Endothelial cell of hepatic sinusoid (primary cell): ENCODE data around the gene MROH7.

ENCODE experiments used
- in situ Hi-C: cut with HindIII; loops from 2 replicates; pipeline ENCODE4 v1.10.0; 2017; ENCODE audit warnings: low sequenced_read_pairs

The MROH7 gene

DNA sequence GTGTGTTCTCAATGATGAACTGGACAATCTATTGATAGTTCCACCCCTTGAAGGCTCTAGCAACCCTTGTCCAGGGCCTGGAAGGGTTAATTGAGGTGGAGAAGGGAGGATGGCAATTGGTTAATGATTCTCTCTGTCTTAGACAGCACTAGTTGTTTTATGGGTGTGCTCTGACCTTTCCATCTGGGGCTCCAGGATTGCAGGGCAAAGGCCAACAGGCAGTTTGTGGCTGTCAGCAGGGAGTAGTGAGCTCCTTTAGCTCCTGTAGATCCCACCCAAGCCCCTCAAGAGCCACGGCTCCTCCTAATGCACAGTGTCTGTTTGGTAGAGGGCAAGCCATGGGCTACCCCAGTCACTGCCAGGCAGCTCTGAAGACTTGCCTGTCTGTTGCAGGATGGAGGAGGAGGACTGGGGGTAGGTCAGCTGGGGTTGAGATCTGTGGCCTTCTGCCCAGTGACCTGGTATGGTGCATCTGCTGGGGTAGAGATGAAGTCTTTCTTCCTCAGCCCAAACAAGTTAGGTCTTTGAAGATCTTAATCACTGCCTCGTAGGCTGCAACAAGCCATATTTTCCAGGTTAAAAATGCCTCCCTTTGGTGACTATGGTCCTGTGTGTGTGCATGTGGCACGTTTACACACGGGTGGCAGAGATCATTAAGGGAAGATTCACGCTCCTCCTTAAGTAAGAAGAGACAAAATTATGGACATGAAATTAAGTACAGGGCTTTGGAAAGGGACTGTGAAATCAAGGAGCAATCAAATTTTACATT, 7.7 kb downstream of the MROH7 start:
- in situ Hi-C loops = no loop called here

DNA sequence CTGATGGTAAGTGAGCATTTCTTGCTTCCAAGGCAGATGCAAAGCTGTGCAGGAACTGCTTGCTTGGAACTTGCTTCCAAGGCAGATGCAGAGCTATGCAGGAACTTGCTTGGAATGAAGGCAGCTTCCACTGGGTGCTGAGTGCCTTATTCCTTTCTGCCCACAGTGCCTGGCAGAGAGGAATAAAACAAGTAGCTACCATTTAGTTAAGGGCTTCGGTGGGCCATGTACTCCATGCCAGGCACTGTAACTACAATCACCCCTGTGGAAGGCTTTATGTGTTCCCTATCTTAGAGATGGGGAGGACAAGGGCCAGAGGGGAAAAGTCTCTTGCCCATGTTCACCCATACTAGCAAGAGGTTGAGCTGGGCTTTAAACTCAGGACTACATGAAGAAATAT, 8.3 kb downstream of the MROH7 start:
- in situ Hi-C loops = no loop called here

DNA sequence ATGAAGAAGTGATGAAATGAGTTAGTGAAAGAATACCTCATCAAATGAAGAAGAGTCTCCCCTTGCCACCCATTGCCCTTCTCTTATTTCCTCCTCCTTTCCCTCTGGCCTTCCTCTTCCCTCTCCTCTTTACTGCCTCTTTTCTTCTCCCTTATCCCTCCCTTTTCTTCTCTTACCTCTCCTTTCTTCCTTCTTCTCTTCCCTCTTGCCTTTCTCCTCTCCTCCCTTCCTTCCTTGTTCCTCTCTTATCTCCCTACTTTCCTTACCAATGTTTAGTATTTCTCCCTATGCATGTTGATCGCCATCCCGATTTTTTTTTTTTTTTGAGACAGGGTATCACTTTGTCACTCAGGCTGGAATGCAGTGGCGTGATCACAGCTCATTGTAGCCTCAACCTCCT, 8.8 kb downstream of the MROH7 start:
- in situ Hi-C loops = no loop called here

DNA sequence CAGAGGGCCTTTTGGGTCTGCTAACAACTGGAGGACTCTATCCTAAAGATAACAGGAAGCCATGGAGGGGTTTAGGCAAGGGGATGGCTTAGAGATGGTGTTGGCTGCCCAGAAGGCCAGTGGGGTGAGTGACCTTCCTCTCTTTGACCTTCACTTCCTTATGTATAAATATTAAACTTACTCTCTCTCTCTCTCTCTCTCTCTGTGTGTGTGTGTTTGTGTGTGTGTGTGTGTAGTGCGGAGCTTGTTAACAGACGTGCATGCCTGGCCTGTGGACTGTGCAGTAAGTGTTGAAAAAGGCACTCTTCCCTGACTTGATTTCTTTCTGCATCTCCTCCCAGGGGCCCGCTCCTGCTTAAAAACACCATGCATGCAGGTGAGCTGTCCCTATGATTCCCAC, 10.0 kb downstream of the MROH7 start:
- in situ Hi-C loops = no loop called here

DNA sequence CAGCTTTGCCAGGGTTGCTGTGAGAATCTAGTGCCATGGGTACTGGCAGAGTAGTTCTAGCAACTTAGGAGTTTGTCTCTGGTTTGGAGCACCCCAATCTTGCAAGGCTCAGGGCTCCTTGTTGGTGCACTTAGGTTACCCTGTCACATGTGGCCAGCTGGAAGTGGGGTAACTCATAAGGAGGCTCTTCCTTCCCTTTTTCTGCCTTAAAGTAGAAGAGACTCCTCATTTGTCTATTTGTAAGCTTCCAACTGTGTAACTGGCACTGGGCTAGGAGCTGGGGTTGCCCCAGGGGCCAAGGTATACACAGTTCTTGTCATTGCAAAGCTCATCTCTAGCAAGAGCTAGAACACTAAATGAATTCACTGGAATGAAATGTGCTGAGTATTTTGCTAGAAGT, 10.6 kb downstream of the MROH7 start:
- in situ Hi-C loops = no loop called here

DNA sequence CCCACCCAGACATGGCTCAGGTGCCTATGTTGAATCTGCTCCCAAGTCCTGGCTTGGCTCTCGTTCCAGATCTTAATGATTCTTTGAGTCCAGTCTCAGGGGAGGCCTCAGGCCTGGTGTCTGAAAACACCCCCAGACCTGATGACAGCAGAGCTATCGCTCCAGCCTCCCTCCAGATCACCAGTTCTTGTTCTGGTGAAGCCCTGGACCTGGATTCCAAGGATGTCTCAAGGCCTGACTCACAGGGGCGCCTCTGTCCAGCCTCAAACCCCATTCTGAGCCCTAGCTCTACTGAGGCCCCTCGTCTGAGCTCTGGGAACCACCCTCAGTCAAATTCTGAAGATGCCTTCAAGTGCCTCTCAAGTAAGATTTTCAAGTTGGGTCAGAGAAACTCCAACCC, 11.4 kb downstream of the MROH7 start:
- in situ Hi-C loops = no loop called here

DNA sequence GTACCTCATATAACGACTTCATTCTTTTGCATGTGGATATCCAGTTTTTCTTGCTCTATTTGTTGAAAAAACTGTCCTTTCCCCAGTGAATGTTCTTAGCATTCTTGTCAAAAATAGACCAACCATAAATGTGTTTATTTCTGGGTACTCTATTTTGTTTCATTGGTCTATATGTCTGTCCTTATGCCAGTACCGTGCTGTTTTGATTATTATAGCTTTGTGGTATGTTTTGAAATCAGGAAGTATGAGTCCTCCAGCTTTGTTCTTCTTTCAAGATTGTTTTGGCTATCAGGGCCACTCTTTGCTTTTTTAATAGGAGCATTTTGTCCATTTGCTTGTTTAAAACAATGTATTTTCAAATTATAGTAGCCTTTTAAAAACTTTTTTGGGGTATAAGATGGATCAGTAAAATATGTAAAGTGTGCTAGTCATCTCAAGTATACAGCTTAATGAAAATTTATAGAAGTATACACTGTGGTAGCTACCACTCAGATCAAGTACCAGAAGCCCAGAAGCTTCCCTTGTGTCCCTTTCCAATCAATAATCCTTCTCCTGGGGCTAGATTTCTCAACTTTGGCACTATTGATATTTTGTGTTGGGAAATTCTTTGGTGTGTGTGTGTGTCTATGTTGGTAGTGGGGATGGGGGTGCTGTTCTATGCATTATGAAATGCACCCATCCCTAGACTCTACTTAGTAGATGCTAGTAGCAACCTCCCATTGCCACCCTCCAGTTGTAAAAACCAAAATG, 16.8 kb downstream of the MROH7 start:
- in situ Hi-C loops = no loop called here

DNA sequence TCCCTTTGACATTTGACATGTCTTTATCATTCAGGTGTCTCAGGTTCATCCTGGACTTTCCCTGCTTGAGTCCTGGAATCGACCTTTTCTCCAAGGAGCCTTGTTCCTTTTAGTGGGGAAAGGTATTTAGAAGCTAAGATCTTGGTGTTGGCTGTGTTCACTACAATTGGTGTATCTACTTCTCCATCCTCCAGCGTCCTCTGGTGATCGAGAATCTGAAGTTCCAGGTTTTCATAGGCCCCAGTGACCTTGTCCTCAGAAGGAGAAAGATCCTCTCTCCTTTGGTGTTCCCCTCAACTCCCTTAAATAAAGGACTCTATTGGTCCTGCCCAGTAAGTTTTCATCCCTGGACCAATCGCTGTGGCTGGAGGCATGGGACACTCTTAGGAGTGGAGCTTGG, 22.1 kb downstream of the MROH7 start:
- in situ Hi-C loops = no loop called here

DNA sequence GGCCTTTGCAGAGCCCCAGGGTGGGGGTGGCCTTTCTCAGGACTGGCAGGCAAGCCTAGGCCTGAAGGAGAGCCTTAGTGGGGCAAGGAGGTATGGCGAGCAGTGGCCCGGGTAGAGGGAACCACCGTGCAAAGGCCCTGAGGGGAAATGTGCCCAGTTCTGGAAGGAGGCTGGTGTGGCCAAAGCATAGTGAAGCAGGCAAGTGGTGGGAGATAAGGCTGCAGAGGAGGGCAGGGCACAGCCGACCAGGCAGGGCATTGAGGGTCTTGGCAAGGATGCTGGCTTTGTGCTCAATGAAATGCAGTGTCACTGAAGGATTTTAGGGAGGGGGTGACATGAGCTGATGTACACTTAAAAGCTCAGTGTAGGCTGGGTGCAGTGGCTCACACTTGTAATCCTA, 22.8 kb downstream of the MROH7 start:
- in situ Hi-C loops = no loop called here

DNA sequence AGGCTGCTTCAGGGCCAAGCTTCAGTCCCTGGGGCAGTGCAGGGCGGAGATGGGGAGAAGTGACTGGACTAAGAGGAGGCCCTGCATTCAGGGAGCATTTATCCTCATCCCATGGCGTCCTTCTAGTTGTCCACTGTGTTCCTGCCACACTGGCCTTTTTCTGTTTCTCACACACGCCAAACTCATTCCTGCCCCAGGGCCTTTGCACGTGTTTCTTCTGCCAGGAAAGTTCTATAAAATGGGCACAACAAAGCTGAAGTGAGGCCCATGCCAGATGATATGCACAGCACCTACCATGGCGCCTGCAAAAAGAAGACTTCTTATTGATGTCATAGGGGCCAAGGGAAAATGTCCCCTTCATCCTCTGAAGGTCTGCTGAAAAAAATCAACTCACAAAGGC, 24.3 kb downstream of the MROH7 start:
- in situ Hi-C loops = loop anchor here (5.0 kb wide), 1 partner anchor 44 kb away; the partner anchor contains the start of gene FAM151A

DNA sequence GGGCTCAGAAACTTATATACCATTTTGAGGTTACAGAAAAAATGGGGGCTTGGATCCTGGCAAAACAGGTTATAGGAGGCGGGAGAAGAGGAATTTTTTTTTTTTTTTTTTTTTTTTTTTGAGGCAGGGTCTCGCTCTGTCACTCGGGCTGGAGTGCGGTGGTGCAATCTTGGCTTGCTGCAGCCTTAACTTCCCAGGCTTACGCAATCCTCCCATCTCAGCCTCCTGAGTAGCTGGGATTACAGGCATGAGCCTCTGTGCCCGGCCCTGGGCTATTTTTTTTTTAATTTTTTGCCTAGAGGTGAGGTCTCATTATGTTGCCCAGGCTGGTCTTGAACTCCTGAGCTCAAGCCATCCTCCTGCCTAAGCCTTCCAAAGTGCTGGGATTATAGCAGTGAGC, 24.7 kb downstream of the MROH7 start:
- in situ Hi-C loops = loop anchor here (5.0 kb wide), 1 partner anchor 44 kb away; the partner anchor contains the start of gene FAM151A

DNA sequence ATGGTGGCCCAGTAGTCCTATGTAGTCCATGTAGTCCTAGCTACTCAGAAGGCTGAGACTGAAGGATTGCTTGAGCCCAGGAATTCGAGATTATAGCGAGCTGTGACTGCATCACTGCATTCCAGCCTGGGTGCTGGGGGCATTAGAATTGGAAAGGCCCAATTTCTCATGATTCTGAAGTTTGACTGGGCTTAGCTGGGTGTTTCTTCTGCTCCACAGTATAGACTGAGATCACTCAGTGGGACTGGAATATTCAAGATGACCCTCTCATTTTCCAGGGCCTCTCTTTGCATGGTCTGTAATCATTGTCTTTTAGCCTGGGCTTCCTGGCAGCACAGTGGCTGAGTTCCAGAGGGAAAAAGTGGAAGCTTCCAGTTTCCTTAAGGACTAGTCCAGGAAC, 26.2 kb downstream of the MROH7 start:
- in situ Hi-C loops = loop anchor here (5.0 kb wide), 1 partner anchor 45 kb away; the partner anchor contains the start of gene FAM151A

DNA sequence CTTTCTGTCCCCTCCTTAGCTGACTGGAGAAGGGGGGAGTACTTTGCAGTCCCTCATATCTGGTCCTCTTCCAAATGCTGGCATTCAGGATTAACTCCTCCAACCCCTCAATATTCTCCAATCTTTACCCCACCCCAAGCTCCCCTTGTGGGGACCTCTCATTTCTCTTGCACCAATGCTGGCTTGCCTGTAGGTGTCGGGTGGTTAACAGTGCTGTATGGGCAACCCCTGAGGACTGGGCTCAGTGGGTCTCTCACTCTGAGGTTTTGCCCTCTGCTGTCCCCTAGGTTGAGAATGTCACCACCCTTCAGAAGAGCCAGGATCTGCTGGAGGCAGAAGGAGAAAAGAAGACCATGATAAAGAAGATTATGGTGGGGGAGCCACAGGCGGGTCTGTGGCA, 27.0 kb downstream of the MROH7 start:
- in situ Hi-C loops = loop anchor here (5.0 kb wide), 1 partner anchor 46 kb away; the partner anchor contains the start of gene FAM151A

DNA sequence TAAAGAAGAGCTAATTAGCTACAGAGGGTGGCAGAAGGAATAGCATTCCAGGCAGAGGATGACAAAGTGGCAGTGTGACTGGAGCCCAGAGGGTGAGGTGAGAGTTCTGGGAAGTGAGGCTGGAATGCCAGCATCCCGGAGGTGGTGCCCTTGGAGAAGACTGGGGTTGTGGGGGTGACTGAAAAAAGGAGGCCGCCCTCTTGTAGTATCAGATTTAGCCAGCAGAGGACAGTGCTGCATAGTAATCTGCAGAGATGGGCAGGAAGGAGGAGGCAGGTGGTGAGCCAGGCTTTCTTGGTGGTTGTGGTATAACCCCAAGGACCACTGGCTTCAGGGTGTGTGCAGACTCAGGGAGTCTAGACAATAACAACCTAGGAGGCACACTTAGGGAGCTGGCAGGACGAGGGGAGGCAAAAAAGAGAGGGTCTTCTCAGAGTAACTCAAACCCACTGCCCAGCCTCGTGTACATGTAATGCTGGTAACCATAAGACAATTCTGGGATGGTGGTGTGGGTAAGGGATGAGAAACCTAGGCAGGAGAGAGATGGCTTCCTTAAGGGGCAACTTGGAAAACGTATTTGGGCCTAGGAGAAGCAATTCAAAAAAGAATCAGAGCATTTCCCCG, 30.5 kb downstream of the MROH7 start:
- in situ Hi-C loops = no loop called here

DNA sequence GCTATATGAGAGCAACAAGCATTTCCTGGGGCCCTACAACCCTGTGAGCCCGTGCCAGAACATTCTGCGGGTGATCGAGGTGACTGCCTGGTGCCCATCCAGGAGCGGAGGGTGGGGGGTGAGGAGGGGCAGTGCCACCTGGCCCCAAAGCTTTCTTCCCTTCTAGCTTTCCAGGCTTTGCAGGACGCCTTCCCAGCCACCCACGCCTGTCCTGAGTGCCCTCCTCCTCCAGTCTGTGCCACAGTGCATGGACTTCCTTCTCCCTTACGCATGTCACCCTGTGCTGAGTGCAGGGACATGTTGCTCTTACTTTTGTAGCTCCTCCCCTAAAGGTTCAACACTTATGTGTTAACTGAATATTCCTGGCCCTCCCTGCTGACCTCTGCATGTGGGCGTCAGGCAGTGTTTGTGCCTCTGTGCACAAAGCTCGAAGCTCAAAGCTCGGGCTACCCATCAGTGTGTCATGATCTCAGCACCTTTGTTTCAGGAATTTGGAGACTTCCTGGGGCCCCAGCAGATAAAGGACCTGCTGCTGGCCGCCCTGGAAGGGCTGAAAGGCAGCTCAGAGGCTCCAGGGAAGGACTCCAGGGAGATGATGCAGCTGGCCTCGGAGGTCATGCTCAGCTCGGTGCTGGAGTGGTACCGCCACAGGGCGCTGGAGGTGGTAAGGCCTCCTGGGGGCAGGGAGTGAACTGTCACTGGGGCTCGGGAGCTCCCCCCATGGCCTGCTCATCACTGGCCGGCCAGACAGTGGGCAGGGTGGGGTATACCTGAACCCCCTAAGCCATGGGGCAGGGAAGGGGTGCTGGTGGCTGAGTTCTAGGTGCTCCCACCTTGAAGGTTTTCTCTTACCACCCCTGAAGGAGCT, 37.4 kb downstream of the MROH7 start:
- in situ Hi-C loops = no loop called here

DNA sequence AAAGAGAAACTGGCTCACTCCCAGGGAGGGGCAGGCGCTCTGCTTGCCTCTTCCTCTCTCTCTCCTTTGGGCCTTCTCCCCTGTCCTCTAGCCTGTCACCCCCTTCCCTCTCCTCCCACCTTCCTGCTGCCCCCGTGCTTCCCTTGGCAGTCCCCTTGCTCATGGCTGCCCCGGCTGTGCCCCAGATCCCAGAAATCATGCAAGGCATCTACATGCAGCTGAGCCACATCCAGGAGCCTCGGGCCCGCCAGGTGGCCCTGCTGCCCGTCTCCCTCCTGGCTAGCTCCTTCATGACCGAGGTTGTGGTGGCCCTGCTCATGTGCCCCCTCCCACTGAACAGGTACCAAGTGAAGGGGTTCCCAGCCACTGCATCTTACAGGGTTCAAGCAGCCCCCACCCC, 38.1 kb downstream of the MROH7 start:
- in situ Hi-C loops = no loop called here

DNA sequence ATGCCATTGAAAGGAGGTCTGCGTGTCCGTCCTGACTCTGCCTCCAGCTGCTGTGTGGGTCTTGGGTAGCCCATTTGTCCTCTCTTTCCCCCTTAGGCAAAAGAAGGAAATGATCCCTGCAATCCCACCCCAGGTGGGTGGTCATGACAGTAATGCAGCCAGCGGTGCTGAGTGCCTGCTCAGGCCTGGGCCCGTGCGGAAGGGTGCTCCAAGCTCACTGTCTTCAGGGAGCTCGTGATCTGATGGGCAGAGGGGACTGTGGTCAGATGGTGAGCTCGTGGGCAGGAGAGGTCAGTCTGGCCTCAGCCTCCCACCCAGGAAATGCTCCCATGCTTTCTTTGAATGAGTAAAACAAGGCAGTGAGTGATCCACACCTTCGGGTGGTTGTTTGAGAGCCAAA, 38.8 kb downstream of the MROH7 start:
- in situ Hi-C loops = no loop called here

DNA sequence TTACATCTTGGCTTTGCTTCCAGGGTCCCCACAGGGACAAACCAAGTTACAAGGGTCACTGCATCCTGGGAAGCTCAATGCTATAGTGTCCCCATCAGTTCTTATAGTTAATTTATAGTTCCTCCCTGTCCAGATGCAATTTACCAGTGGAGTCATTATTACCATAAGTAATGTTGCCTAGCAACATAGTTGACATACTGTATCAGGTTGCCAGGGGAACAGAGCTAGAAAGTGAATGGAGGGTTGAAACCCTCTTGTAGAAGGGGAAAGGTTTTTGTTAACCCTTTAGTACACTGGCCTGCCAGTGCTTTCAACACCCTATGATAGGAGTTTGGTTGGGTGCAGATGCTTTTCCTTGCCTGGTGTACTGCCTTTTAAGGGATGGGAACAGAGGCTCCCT, 39.8 kb downstream of the MROH7 start:
- in situ Hi-C loops = no loop called here

DNA sequence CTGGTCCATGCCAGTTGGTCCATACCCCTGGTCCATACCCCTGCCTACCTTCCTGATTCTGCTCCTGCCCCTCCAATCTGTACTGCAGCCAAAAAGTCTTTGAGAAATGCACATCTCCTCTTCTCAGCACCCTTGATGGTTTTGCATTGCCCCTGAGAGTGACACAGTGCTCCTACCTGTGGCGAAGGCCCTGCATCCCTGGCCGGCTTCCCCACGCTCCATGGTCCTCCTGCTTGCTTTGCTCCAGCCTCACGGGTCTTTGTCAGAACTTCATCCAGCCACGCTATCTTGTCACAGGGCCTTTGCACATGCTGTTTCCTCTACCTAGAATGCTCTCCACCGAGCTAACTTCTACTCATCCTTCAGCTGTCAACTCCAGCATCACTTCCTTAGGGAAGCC, 41.9 kb downstream of the MROH7 start:
- in situ Hi-C loops = no loop called here

DNA sequence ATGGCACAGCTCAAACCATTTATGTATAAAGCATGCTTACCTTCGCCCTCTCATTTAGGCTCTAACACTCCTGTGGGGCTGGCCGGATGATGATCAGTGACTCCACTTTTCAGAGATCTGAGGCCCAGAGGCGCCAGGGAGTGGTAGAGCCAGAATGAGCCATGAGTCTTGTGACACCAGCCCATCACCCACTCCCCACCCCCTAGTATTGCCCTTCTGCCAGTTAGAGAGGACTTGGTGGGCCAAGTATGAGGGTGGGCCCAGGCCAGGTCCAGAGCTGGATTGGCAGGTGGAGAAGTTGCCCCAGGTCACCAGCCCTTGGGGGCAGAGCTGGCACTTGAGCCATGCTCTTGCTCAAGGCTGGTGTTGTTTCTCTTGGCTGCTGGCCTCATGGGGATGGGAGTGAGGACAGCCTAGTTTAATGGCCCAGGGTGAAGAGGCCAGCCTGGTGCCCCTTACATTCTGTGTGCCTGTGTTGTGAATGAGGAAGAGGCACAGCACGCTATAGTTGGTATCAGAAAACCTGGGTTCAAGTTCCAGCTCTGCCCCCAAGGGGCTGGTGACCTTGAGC, 43.8 kb downstream of the MROH7 start:
- in situ Hi-C loops = no loop called here

DNA sequence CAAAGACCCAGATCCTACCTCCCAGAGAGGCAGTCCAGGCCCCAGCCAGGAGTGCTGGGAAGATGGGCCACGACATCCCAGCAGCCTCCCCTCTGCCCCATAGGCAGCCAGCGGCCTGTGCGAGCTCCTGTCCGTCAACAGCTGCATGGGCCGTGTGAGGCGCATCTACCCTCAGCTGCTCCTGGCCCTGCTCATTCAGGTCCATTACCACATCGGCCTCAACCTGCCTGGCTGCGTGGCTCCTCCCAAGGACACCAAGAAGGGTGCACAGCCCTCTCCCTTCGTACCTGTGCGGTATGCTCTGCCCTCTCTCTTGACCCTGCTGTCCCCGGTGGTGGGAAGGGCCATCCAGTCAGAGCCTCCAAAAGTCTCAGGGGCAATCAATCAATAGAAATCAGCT, 44.6 kb downstream of the MROH7 start:
- in situ Hi-C loops = no loop called here
